A549 (cell line): Measurements from ENCODE around the gene CFAP97. TPM values are rescaled to one million over a fixed set of nuclear protein-coding genes. Genes with fewer than 3 reads are reported as not detected.

Source experiments
- ATAC-seq, 2 experiments: fragments of 200-7000 bp in 1 of 2; fragments of >200 bp in 1 of 2; cut with Nextera tagmentation in 1 of 2; cut with Tn5 transposase in 1 of 2; 3 replicates each; pipeline versions ENCODE4 v1.8.0 to v1.9.1; 2018 to 2020; ENCODE audit warnings: mild to moderate bottlenecking in 1 of 2, moderate library complexity in 1 of 2
- CTCF ChIA-PET: fragments of 300-600 bp; sonication (Branson Sonifier 250); formaldehyde crosslinking; extraction: SDS; loops from one replicate; lab custom pipeline; 2021; ENCODE audit warnings: antibody characterized with exemption, inconsistent platforms; lab: Yijun Ruan, JAX
- POLR2A ChIA-PET: fragments of 350-600 bp; formaldehyde crosslinking; extraction: SDS; loops from one replicate; lab custom pipeline; 2021; ENCODE audit warnings: antibody characterized with exemption, inconsistent platforms; lab: Yijun Ruan, JAX
- DNase-seq, 2 experiments: peaks; one replicate each; pipeline versions ENCODE4 v3.0.0 to v3.0.0-alpha.2; 2011 to 2016; ENCODE audit warnings: low read depth in 1 of 2, low spot score in 1 of 2
- FAIRE-seq: peaks from 2 replicates; lab custom pipeline; 2011; peaks lifted over from hg19 to GRCh38; lab: Jason Lieb, UNC
- H3K27ac ChIP-seq, 2 experiments: fragments of >200 bp; sonication (Bioruptor Twin); formaldehyde crosslinking; 3 replicates each; pipeline ENCODE4 v1.5.1; 2016 to 2017
- H3K4me1 ChIP-seq: fragments of >200 bp; sonication (Bioruptor Twin); formaldehyde crosslinking; 3 replicates; pipeline ENCODE4 v1.6.1; 2016
- H3K4me2 ChIP-seq: fragments of >200 bp; sonication (Bioruptor Twin); formaldehyde crosslinking; 3 replicates; pipeline ENCODE4 v1.6.1; 2016
- H3K4me3 ChIP-seq: fragments of >200 bp; sonication (Bioruptor Twin); formaldehyde crosslinking; 3 replicates; pipeline ENCODE4 v1.5.1; 2016
- H3K9me3 ChIP-seq: fragments of >200 bp; sonication (Bioruptor Twin); formaldehyde crosslinking; 3 replicates; pipeline ENCODE4 v1.6.1; 2016
- BHLHE40 ChIP-seq: IDR thresholded peaks from 2 replicates; pipeline ENCODE4 v1.6.1; 2012; ENCODE audit warnings: low read depth, low read length, inconsistent platforms
- CHD2 ChIP-seq: fragments of 150-350 bp; IDR thresholded peaks from 2 replicates; pipeline ENCODE4 v1.6.1; 2014; ENCODE audit warnings: low read length; ENCODE audit not compliant: partially characterized antibody
- CTCF ChIP-seq: fragments of >200 bp; sonication (Bioruptor Twin); formaldehyde crosslinking; IDR thresholded peaks from 3 replicates; pipeline ENCODE4 v1.5.1; 2016
- ESRRA ChIP-seq: fragments of 150-350 bp; IDR thresholded peaks from 2 replicates; pipeline ENCODE4 v1.6.1; 2014; ENCODE audit warnings: mild to moderate bottlenecking, low read length, borderline replicate concordance
- HDAC2 ChIP-seq: fragments of 200-600 bp; sonication (generic); IDR thresholded peaks from 2 replicates; pipeline ENCODE4 v1.6.1; 2016
- HOXB13 ChIP-seq: fragments of 250-450 bp; sonication (Bioruptor Pico); IDR thresholded peaks from 2 replicates; pipeline ENCODE4 v1.5.0; 2020; ENCODE audit warnings: low read depth, mild to moderate bottlenecking, moderate library complexity
- JUNB ChIP-seq: fragments of >200 bp; sonication (Bioruptor Twin); formaldehyde crosslinking; IDR thresholded peaks from 2 replicates; pipeline ENCODE4 v1.6.1; 2016
- MAX ChIP-seq: IDR thresholded peaks from 2 replicates; pipeline ENCODE4 v1.6.1; 2012
- MYC ChIP-seq: IDR thresholded peaks from 2 replicates; pipeline ENCODE4 v1.6.1; 2012; ENCODE audit warnings: mild to moderate bottlenecking, inconsistent platforms, low read length, improper control_type of control experiment, borderline replicate concordance
- RNF2 ChIP-seq: fragments of 200-600 bp; sonication (generic); IDR thresholded peaks from 2 replicates; pipeline ENCODE4 v1.6.1; 2016; ENCODE audit warnings: low read depth, mild to moderate bottlenecking, antibody characterized with exemption, moderate library complexity, borderline replicate concordance
- SREBF2 ChIP-seq: fragments of 450-650 bp; IDR thresholded peaks from 2 replicates; pipeline ENCODE4 v1.6.1; 2014; ENCODE audit warnings: mild to moderate bottlenecking, moderate library complexity
- TFCP2L1 ChIP-seq: fragments of 250-450 bp; sonication (Bioruptor Pico); IDR thresholded peaks from 2 replicates; pipeline ENCODE4 v1.5.0; 2021; ENCODE audit warnings: mild to moderate bottlenecking
- USF2 ChIP-seq: fragments of 450-650 bp; IDR thresholded peaks from 2 replicates; pipeline ENCODE4 v1.6.1; 2014; ENCODE audit warnings: antibody characterized with exemption
- ZFP36 ChIP-seq: fragments of 450-650 bp; IDR thresholded peaks from 2 replicates; pipeline ENCODE4 v1.6.1; 2014; ENCODE audit warnings: borderline replicate concordance; ENCODE audit not compliant: partially characterized antibody
- ZNF302 ChIP-seq: fragments of 250-450 bp; sonication (Bioruptor Pico); IDR thresholded peaks from 2 replicates; pipeline ENCODE4 v1.9.0; 2021; ENCODE audit warnings: inconsistent platforms, mild to moderate bottlenecking, moderate library complexity
- ZSCAN20 ChIP-seq: fragments of 250-450 bp; sonication (Bioruptor Pico); IDR thresholded peaks from 2 replicates; pipeline ENCODE4 v1.8.0; 2022; ENCODE audit warnings: mild to moderate bottlenecking, moderate library complexity
- WGBS: methylation state at CpG from one replicate; pipeline ENCODE4 v1.1.6; 2017; ENCODE audit errors: missing lambda C conversion rate; 5-methylcytosine and 5-hydroxymethylcytosine counted together
- polyA plus RNA-seq, 4 experiments: library from polyadenylated mRNA; depleted of rRNA in 3 of 4; stranded (reverse); fragments of >200 nt; fragmentation: RNase III in 1 of 4; extraction: RNeasy Plus Mini Kit Qiagen cat#74134 plus additional on column Dnase treatment in 1 of 4; gene quantifications; 2 replicates in 3 of 4; 3 replicates in 1 of 4; pipeline ENCODE4 v1.2.3, GENCODE V29; 2011 to 2017
- TF ChIP-seq, protein P1 (sequence below): fragments of >200 bp; sonication (Bioruptor Twin); formaldehyde crosslinking; IDR thresholded peaks from 2 replicates; pipeline ENCODE4 v1.6.1; 2016
- TF ChIP-seq, protein P2 (sequence below): IDR thresholded peaks from 2 replicates; pipeline ENCODE4 v1.6.1; 2012

Gene CFAP97
- polyA plus RNA-seq, 2 of the 4 experiments (the other 2 are of a cell fraction): 15.8 to 48.2 TPM

GRCh38 chr4:185246453-185246852 lies 42.7 kb upstream of the CFAP97 start:
- no peak for ATAC-seq
- ChIA-PET CTCF (no interaction called here), POLR2A (interaction anchor here (0.6 kb wide), 1 partner anchor 45 kb away, joined by 3 read pairs; no protein-coding TSS in a partner anchor)
- Histone ChIP-seq H3K27ac (peak overlapping the region; percentile 5 to 41; a peak in 3 of 6 replicates), H3K4me3 (no peak overlapping the region), H3K9me3 (no peaks in the 10 kb centered on the region), H3K4me2 (peak overlapping the region; percentile 22; the same call in 2 of the 3 replicates), H3K4me1 (peaks cover 25% of the 10 kb centered on the region; the same call in 2 of the 3 replicates)
- FAIRE-seq: no peak
- WGBS: 32% methylated on average over 1 of the region's 1 CpG
- no peak for TF ChIP-seq ZNF302 (CRISPR knock-in tag)
- no peak for TF ChIP-seq HDAC2
- TF ChIP-seq, protein P1, sequence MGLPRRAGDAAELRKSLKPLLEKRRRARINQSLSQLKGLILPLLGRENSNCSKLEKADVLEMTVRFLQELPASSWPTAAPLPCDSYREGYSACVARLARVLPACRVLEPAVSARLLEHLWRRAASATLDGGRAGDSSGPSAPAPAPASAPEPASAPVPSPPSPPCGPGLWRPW: no peak
- no peak for TF ChIP-seq ESRRA
- no peak for TF ChIP-seq HOXB13
- TF ChIP-seq MYC: no peak
- no peak for TF ChIP-seq SREBF2
- TF ChIP-seq CTCF: no peak
- no peak for TF ChIP-seq CHD2
- TF ChIP-seq RNF2: no peak
- TF ChIP-seq JUNB: no peak
- TF ChIP-seq, all 56 proteins: peak for 0
- DNase-seq: no peak

- peak overlapping the region; percentile 31; the same call in 2 of the 3 replicates for H3K4me2 ChIP-seq
- H3K4me3 ChIP-seq: no peak overlapping the region
- no peak for DNase-seq
- no peak overlapping the region for H3K27ac ChIP-seq
- CTCF ChIA-PET: no interaction called here
- FAIRE-seq: no peak
- H3K4me1 ChIP-seq: peaks cover 25% of the 10 kb centered on the region; the same call in 2 of the 3 replicates
- TF ChIP-seq ZSCAN20 (CRISPR knock-in tag) (no peak), TFCP2L1 (CRISPR knock-in tag) (no peak), ZFP36 (no peak), CTCF (no peak), USF2 (no peak), BHLHE40 (no peak), RNF2 (no peak), MAX (no peak)
- TF ChIP-seq, protein P2, sequence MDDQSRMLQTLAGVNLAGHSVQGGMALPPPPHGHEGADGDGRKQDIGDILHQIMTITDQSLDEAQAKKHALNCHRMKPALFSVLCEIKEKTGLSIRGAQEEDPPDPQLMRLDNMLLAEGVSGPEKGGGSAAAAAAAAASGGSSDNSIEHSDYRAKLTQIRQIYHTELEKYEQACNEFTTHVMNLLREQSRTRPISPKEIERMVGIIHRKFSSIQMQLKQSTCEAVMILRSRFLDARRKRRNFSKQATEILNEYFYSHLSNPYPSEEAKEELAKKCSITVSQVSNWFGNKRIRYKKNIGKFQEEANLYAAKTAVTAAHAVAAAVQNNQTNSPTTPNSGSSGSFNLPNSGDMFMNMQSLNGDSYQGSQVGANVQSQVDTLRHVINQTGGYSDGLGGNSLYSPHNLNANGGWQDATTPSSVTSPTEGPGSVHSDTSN: no peak
- POLR2A ChIA-PET: no interaction called here
- ATAC-seq: no peak
- 43% methylated on average over 4 of the region's 4 CpGs for WGBS
- no peaks in the 10 kb centered on the region for H3K9me3 ChIP-seq
Observed at GRCh38 chr4:185244763-185245162, 41.0 kb upstream of the CFAP97 start.
